Activated B cell treated with CpG ODN at 0.5 μM for 24 hours (primary cell): Measurements from ENCODE around the gene SH3D21. TPM values are rescaled to one million over a fixed set of nuclear protein-coding genes. Genes with fewer than 3 reads are reported as not detected.

ENCODE experiments used
- ATAC-seq: fragments of 200-7000 bp; cut with Tn5 transposase; one replicate; pipeline ENCODE4 v1.10.0; 2021; ENCODE audit warnings: low read depth, mild to moderate bottlenecking, moderate library complexity
- CTCF ChIA-PET: fragments of 350-600 bp; sonication (Branson Sonifier 250); formaldehyde crosslinking; loops from one replicate; lab custom pipeline; 2021; ENCODE audit warnings: antibody characterized with exemption; lab: Charles Lee
- POLR2A ChIA-PET: fragments of 350-600 bp; sonication (Branson Sonifier 250); formaldehyde crosslinking; loops from one replicate; lab custom pipeline; 2021; ENCODE audit warnings: antibody characterized with exemption; lab: Charles Lee
- DNase-seq: peaks from one replicate; pipeline ENCODE4 v3.0.0; 2022
- H3K27ac Mint-ChIP-seq: one replicate; pipeline ENCODE4 v1.8.0; 2020; ENCODE audit warnings: mixed read lengths
- H3K27me3 Mint-ChIP-seq: one replicate; pipeline ENCODE4 v1.8.0; 2021; ENCODE audit warnings: mixed read lengths
- H3K36me3 Mint-ChIP-seq: one replicate; pipeline ENCODE4 v1.8.0; 2021; ENCODE audit warnings: low read depth, mixed read lengths
- H3K4me1 Mint-ChIP-seq: one replicate; pipeline ENCODE4 v1.8.0; 2021; ENCODE audit warnings: mixed read lengths
- H3K4me3 Mint-ChIP-seq: one replicate; pipeline ENCODE4 v1.8.0; 2020; ENCODE audit warnings: mild to moderate bottlenecking, mixed read lengths
- H3K9me3 Mint-ChIP-seq: one replicate; pipeline ENCODE4 v1.8.0; 2020; ENCODE audit warnings: mixed read lengths
- intact Hi-C: fragments of 100-400 bp; cut with micrococcal nuclease; formaldehyde crosslinking; loops from one replicate; pipeline ENCODE4 v1.15.1; 2024
- total RNA-seq: library from RNA; stranded (reverse); gene quantifications from 2 replicates; pipeline ENCODE4 v1.2.3, GENCODE V29; 2022
- TF ChIP-seq, protein P1 (sequence below): fragments of 200-600 bp; IDR thresholded peaks from one replicate; pipeline ENCODE4 v1.8.0; 2022; ENCODE audit warnings: antibody characterized with exemption, mild to moderate bottlenecking

The SH3D21 gene
- total RNA-seq, 1 donor from 2014 or later = 11.5 TPM

DNA sequence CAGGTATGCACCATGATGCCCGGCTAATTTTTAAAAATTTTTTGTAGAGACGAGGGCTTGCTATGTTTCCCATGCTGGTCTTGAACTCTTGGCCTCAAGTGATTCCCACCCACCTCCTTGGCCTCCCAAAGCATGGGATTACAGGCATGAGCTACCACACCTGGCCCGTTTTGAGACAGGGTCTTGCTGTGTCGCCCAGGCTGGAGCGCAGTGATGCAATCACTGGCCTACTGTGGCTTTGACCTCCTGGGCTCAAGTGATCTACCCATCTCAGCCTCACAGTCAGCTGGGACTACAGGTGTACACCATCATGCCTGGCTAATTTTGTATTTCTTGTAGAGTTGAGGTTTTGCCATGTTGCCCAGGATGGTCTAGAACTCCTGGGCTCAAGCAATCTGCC is 7.5 kb upstream of the SH3D21 start:
- DNase-seq (no peak), ATAC-seq (no peak)
- ChIA-PET CTCF (no interaction called here), POLR2A (no interaction called here)
- H3K27me3 Mint-ChIP-seq = no peaks in the 10 kb centered on the region
- peaks cover 21% of the 10 kb centered on the region for H3K4me1 Mint-ChIP-seq
- H3K36me3 Mint-ChIP-seq = peaks cover 91% of the 10 kb centered on the region
- TF ChIP-seq, protein P1, sequence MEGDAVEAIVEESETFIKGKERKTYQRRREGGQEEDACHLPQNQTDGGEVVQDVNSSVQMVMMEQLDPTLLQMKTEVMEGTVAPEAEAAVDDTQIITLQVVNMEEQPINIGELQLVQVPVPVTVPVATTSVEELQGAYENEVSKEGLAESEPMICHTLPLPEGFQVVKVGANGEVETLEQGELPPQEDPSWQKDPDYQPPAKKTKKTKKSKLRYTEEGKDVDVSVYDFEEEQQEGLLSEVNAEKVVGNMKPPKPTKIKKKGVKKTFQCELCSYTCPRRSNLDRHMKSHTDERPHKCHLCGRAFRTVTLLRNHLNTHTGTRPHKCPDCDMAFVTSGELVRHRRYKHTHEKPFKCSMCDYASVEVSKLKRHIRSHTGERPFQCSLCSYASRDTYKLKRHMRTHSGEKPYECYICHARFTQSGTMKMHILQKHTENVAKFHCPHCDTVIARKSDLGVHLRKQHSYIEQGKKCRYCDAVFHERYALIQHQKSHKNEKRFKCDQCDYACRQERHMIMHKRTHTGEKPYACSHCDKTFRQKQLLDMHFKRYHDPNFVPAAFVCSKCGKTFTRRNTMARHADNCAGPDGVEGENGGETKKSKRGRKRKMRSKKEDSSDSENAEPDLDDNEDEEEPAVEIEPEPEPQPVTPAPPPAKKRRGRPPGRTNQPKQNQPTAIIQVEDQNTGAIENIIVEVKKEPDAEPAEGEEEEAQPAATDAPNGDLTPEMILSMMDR = no peak
- H3K9me3 Mint-ChIP-seq = no peaks in the 10 kb centered on the region
- no peak overlapping the region for H3K4me3 Mint-ChIP-seq
- no peak overlapping the region for H3K27ac Mint-ChIP-seq
- intact Hi-C loops = no loop called here

DNA sequence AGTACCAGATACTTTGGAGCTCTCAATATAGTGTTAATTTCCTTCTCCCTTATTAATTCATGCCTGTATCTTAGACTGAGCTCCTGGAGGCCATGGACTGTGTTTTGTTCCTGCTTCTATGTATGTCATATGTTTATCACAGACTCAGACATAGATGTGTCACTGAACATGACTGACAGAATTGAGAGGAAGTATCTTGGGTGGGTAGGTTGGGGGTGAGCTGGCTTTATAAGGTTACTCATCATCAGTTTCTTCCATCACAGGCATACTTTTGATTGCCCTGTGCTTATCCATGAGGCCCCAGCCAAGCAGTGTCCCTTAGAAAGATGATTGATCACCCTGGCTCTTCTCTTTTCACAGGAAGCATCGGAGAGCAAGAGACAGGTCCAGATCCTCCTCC is 5.6 kb upstream of the SH3D21 start:
- Mint-ChIP-seq H3K4me1 (peaks cover 38% of the 10 kb centered on the region), H3K36me3 (peaks cover 86% of the 10 kb centered on the region), H3K9me3 (no peaks in the 10 kb centered on the region), H3K4me3 (peak overlapping the region; percentile 5), H3K27ac (peak overlapping the region; percentile 77), H3K27me3 (no peaks in the 10 kb centered on the region)
- TF ChIP-seq, protein P1 = no peak
- POLR2A ChIA-PET = interaction anchor here (0.5 to 2.6 kb wide), 11 partner anchors 11 to 394 kb away, joined by 3 to 14 read pairs (median 5); partner anchors contain the start of genes EVA1B, LSM10, OSCP1 and THRAP3
- DNase-seq (no peak), ATAC-seq (peak; percentile 60)
- intact Hi-C loops = loop anchor here (10.0 kb wide), 1 partner anchor 416 kb away; the partner anchor contains the start of gene AGO1
- CTCF ChIA-PET = interaction anchor here (0.9 to 3.2 kb wide), 11 partner anchors 15 to 151 kb away, joined by 3 to 18 read pairs (median 4); partner anchors contain the start of gene TRAPPC3

DNA sequence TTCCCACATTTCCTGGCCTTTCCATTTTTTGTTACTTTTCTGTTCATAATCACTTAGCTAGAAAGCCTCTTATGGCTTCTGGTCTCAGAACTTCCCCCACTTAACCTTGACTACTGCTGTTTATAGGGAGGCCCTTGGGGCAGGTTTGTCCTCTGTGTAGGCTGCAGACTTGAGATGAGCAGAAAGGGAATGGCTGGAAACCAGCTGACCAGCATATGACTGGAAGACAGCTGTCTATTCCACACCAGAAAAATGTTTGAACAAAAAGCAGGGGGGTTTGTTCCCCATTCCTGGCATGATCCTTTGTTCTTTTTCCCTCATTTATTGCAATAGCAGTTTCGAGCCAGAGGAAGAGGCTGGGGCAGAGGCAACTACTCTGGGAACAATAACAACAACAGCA is 4.9 kb upstream of the SH3D21 start:
- POLR2A ChIA-PET = interaction anchor here (1.1 to 2.6 kb wide), 5 partner anchors 12 to 151 kb away, joined by 4 to 14 read pairs (median 6); partner anchors contain the start of genes LSM10, OSCP1, THRAP3 and TRAPPC3
- Mint-ChIP-seq H3K27ac (peak overlapping the region; percentile 77), H3K27me3 (no peaks in the 10 kb centered on the region), H3K4me3 (no peak overlapping the region), H3K4me1 (peaks cover 43% of the 10 kb centered on the region), H3K36me3 (peaks cover 80% of the 10 kb centered on the region), H3K9me3 (no peaks in the 10 kb centered on the region)
- no peak for DNase-seq
- CTCF ChIA-PET = interaction anchor here (1.6 to 3.2 kb wide), 5 partner anchors 16 to 152 kb away, joined by 4 to 18 read pairs (median 6); partner anchors contain the start of gene TRAPPC3
- no peak for ATAC-seq
- intact Hi-C loops = loop anchor here (10.0 kb wide), 1 partner anchor 416 kb away; the partner anchor contains the start of gene AGO1
- TF ChIP-seq, protein P1 = no peak

DNA sequence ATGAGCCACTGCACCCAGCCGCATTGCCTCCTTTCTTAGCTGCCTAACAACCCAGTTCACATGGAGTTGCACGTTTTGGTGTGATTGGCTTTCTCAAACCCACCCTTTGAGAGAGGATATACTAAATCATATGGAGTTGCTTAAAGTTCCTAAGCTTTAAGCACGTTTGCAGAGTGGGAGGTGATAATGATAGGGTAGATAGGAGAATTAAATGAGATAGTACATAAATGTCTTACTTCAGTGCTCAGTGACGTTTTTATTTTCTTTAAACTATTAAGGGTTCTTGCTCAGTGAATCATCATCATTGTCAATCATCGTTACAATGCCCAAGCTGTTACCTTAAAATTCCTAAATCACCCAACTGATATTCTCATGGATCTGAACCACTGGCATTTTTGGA is 2.9 kb upstream of the SH3D21 start:
- ChIA-PET CTCF (no interaction called here), POLR2A (interaction anchor here (0.6 to 1.4 kb wide), 2 partner anchors 18 to 149 kb away, joined by 3 to 4 read pairs; no protein-coding TSS in a partner anchor)
- ATAC-seq (no peak), DNase-seq (no peak)
- TF ChIP-seq, protein P1 = no peak
- peaks cover 55% of the 10 kb centered on the region for H3K4me1 Mint-ChIP-seq
- H3K27me3 Mint-ChIP-seq = no peaks in the 10 kb centered on the region
- no peaks in the 10 kb centered on the region for H3K9me3 Mint-ChIP-seq
- intact Hi-C loops = loop anchor here (10.0 kb wide), 1 partner anchor 418 kb away; the partner anchor contains the start of gene AGO1
- no peak overlapping the region for H3K4me3 Mint-ChIP-seq
- H3K27ac Mint-ChIP-seq = peak overlapping the region; percentile 59
- H3K36me3 Mint-ChIP-seq = peaks cover 65% of the 10 kb centered on the region

DNA sequence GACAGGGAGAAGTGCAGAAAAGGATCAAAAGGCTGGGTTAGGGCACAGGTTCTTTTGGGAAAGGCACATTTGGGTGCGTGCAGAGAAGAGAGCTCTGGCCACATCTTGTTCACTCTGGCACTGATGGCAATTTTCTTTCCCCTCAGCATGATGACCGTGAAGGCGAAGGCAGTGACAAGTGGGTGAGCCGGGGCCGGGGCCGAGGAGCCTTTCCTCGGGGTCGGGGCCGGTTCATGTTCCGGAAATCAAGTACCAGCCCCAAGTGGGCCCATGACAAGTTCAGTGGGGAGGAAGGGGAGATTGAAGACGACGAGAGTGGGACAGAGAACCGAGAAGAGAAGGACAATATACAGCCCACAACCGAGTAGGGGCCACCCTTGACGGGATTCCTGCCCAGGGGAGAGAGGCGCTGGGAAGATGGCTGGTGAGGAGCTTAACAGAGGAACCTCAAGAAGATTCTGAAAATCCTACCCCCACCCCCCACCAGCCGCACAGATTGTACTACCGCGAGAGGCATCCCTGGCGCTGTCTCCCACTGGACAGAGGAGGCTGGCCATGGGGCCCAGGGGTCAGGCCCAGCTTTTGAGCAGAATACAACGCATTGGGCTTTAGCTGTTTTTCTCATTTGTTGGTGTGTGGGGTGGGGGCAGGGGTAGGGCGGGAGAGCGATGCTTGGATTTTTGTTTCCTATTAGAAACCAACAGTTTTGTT is 2.4 kb upstream of the SH3D21 start:
- TF ChIP-seq, protein P1 = no peak
- Mint-ChIP-seq H3K36me3 (peaks cover 61% of the 10 kb centered on the region), H3K27me3 (no peaks in the 10 kb centered on the region), H3K27ac (peak overlapping the region; percentile 59), H3K9me3 (no peaks in the 10 kb centered on the region), H3K4me3 (no peak overlapping the region), H3K4me1 (peaks cover 55% of the 10 kb centered on the region)
- intact Hi-C loops = loop anchor here (10.0 kb wide), 1 partner anchor 419 kb away; the partner anchor contains the start of gene AGO1
- DNase-seq (no peak), ATAC-seq (no peak)
- ChIA-PET POLR2A (interaction anchor here (1.4 to 1.5 kb wide), 2 partner anchors 18 to 160 kb away, joined by 3 to 4 read pairs; partner anchors contain the start of gene MRPS15), CTCF (no interaction called here)
